SK-N-MC (cell line): ENCODE data around the gene TLX3.

Experiments
- EZH2 ChIP-seq: fragments of 200-600 bp; sonication (generic); IDR thresholded peaks from one replicate; pipeline ENCODE4 v1.6.1; 2017; ENCODE audit warnings: antibody characterized with exemption
- FOXP2 ChIP-seq: optimal IDR thresholded peaks from 2 replicates; pipeline ENCODE3; 2011; ENCODE audit warnings: mild to moderate bottlenecking, moderate library complexity; ENCODE audit not compliant: insufficient read depth; ENCODE audit errors: extremely low read length, control extremely low read depth
- POLR2AphosphoS5 ChIP-seq: IDR thresholded peaks from 2 replicates; pipeline ENCODE4 v1.6.1; 2012; ENCODE audit warnings: mild to moderate bottlenecking, low read depth, low read length, borderline replicate concordance

DNA sequence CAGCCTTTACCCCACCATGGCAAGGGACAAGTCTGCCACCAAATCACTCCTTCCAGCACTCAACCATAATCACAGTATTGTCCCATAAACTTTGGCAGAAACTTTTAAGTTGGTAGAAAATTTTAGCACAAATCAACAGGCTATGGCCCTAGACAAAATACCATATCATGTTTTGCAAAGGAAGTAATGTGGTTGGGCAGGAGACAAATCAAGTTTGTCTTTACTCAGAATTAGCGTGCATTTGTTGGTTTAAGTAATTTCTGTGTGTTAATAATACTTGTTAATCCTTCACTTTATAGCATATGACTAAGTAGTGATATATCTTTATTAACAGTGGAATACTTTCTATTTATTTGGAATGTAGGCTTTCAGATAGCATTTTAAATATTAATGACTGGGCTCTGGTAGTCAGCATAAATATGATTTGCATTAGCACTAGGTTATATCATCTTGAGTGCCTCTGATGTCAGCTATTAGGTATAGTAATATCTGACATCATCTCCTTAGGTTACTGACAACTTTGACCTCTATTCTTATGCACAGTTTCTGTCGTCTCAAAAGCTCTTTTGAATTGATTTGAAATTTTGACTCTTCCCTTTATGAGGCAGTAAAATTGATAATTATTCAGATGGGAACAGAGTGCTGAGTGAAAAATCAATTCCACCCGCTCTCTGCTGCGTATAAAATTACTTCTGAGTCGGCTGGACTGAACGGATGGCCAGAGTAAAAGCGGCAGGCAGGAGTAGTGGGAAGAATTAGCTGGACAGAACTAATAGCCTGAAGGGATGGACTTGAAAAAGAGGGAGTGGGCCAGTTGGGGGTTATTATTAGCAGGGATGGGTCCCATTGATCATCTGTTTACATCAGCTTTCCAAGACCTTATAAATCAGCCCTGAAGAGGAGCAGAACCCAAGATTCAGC is 40.1 kb upstream of the TLX3 start:
- TF ChIP-seq EZH2 = no peak
- no peak for TF ChIP-seq POLR2AphosphoS5
- no peak for TF ChIP-seq FOXP2
